Activated CD4-positive, alpha-beta T cell treated with anti-CD3 and anti-CD28 coated beads, Interleukin-2, amount 10 ng/mL, durations not matched to agents 7 days and 5 days (primary cell): ENCODE results near the gene ABHD2. TPM values are rescaled to one million over a fixed set of nuclear protein-coding genes. Genes with fewer than 3 reads are reported as not detected.

Experiments
- CTCF ChIA-PET: fragments of 350-600 bp; sonication (Branson Sonifier 250); formaldehyde crosslinking; loops from one replicate; lab custom pipeline; 2021; ENCODE audit warnings: antibody characterized with exemption; lab: Charles Lee
- POLR2A ChIA-PET: fragments of 350-600 bp; sonication (Branson Sonifier 250); formaldehyde crosslinking; loops from one replicate; lab custom pipeline; 2021; ENCODE audit warnings: antibody characterized with exemption; lab: Charles Lee
- DNase-seq: peaks from one replicate; pipeline ENCODE4 v3.0.0-alpha.2; 2020
- H3K27ac Mint-ChIP-seq: one replicate; pipeline ENCODE4 v1.8.0; 2021; ENCODE audit warnings: mild to moderate bottlenecking, moderate library complexity, mixed read lengths
- H3K27me3 Mint-ChIP-seq: one replicate; pipeline ENCODE4 v1.8.0; 2021; ENCODE audit warnings: mixed read lengths
- H3K36me3 Mint-ChIP-seq: one replicate; pipeline ENCODE4 v1.8.0; 2021; ENCODE audit warnings: low read depth, mixed read lengths
- H3K4me1 Mint-ChIP-seq: one replicate; pipeline ENCODE4 v1.8.0; 2021; ENCODE audit warnings: mixed read lengths
- H3K4me3 Mint-ChIP-seq: one replicate; pipeline ENCODE4 v1.8.0; 2021; ENCODE audit warnings: mild to moderate bottlenecking, moderate library complexity, mixed read lengths
- H3K9me3 Mint-ChIP-seq: one replicate; pipeline ENCODE4 v1.8.0; 2021; ENCODE audit warnings: mixed read lengths
- total RNA-seq, 2 experiments: library from RNA; stranded (reverse); gene quantifications; one replicate each; pipeline ENCODE4 v1.2.3, GENCODE V29; 2021

Gene ABHD2
- total RNA-seq, 2 experiments from 2014 or later = 79.7 to 89.0 TPM

GRCh38 chr15:89150762-89151664 lies 62.8 kb downstream of the ABHD2 start:
- no peaks in the 10 kb centered on the region for H3K9me3 Mint-ChIP-seq
- no peak overlapping the region for H3K27ac Mint-ChIP-seq
- H3K4me3 Mint-ChIP-seq = no peak overlapping the region
- no peak for DNase-seq
- ChIA-PET CTCF (interaction anchor here (0.7 to 2.1 kb wide), 9 partner anchors 8 to 256 kb away, joined by 3 to 7 read pairs (median 4); no protein-coding TSS in a partner anchor), POLR2A (no interaction called here)
- no peaks in the 10 kb centered on the region for H3K27me3 Mint-ChIP-seq
- H3K36me3 Mint-ChIP-seq = peaks cover 22% of the 10 kb centered on the region
- peaks cover 4% of the 10 kb centered on the region for H3K4me1 Mint-ChIP-seq

- CTCF ChIA-PET = interaction anchor here (1.4 kb wide), 1 partner anchor 15 kb away, joined by 4 read pairs; no protein-coding TSS in a partner anchor
- Mint-ChIP-seq H3K27ac (no peak overlapping the region), H3K4me1 (peaks cover 4% of the 10 kb centered on the region), H3K36me3 (peaks cover 32% of the 10 kb centered on the region), H3K27me3 (no peaks in the 10 kb centered on the region), H3K4me3 (no peak overlapping the region), H3K9me3 (no peaks in the 10 kb centered on the region)
- DNase-seq = no peak
- POLR2A ChIA-PET = no interaction called here
Measured at GRCh38 chr15:89155122-89155521, 66.9 kb downstream of the ABHD2 start.

GRCh38 chr15:89155656-89156055 lies 67.4 kb downstream of the ABHD2 start:
- DNase-seq = no peak
- Mint-ChIP-seq H3K4me1 (peaks cover 4% of the 10 kb centered on the region), H3K9me3 (no peaks in the 10 kb centered on the region), H3K36me3 (peaks cover 37% of the 10 kb centered on the region), H3K4me3 (no peak overlapping the region), H3K27me3 (no peaks in the 10 kb centered on the region), H3K27ac (no peak overlapping the region)
- CTCF ChIA-PET = interaction anchor here (0.7 to 3.1 kb wide), 3 partner anchors 15 to 935 kb away, joined by 3 to 10 read pairs (median 4); no protein-coding TSS in a partner anchor
- POLR2A ChIA-PET = no interaction called here

GRCh38 chr15:89157061-89157460 lies 68.8 kb downstream of the ABHD2 start:
- no peak overlapping the region for H3K4me3 Mint-ChIP-seq
- no peak for DNase-seq
- POLR2A ChIA-PET = no interaction called here
- peaks cover 3% of the 10 kb centered on the region for H3K4me1 Mint-ChIP-seq
- peaks cover 35% of the 10 kb centered on the region for H3K36me3 Mint-ChIP-seq
- no peaks in the 10 kb centered on the region for H3K9me3 Mint-ChIP-seq
- CTCF ChIA-PET = interaction anchor here (1.7 to 3.1 kb wide), 2 partner anchors 10 to 15 kb away, joined by 4 to 10 read pairs; no protein-coding TSS in a partner anchor
- no peak overlapping the region for H3K27ac Mint-ChIP-seq
- H3K27me3 Mint-ChIP-seq = no peaks in the 10 kb centered on the region

- peaks cover 31% of the 10 kb centered on the region for H3K36me3 Mint-ChIP-seq
- POLR2A ChIA-PET = no interaction called here
- H3K27ac Mint-ChIP-seq = peak overlapping the region; percentile 13
- CTCF ChIA-PET = interaction anchor here (1.1 to 3.1 kb wide), 4 partner anchors 8 to 20 kb away, joined by 3 to 10 read pairs (median 4); no protein-coding TSS in a partner anchor
- no peak overlapping the region for H3K4me3 Mint-ChIP-seq
- no peaks in the 10 kb centered on the region for H3K27me3 Mint-ChIP-seq
- DNase-seq = no peak
- peaks cover 1% of the 10 kb centered on the region for H3K4me1 Mint-ChIP-seq
- no peaks in the 10 kb centered on the region for H3K9me3 Mint-ChIP-seq
Measured at GRCh38 chr15:89157918-89158564, 69.8 kb downstream of the ABHD2 start.

GRCh38 chr15:89161666-89162065 lies 73.4 kb downstream of the ABHD2 start:
- CTCF ChIA-PET = no interaction called here
- POLR2A ChIA-PET = no interaction called here
- H3K27me3 Mint-ChIP-seq = no peaks in the 10 kb centered on the region
- no peaks in the 10 kb centered on the region for H3K9me3 Mint-ChIP-seq
- H3K36me3 Mint-ChIP-seq = peaks cover 24% of the 10 kb centered on the region
- no peak for DNase-seq
- H3K4me3 Mint-ChIP-seq = no peak overlapping the region
- H3K4me1 Mint-ChIP-seq = no peaks in the 10 kb centered on the region
- no peak overlapping the region for H3K27ac Mint-ChIP-seq

- Mint-ChIP-seq H3K27me3 (no peaks in the 10 kb centered on the region), H3K9me3 (no peaks in the 10 kb centered on the region), H3K4me3 (no peak overlapping the region), H3K36me3 (peaks cover 17% of the 10 kb centered on the region), H3K4me1 (peaks cover 11% of the 10 kb centered on the region), H3K27ac (no peak overlapping the region)
- no peak for DNase-seq
- ChIA-PET CTCF (no interaction called here), POLR2A (no interaction called here)
Measured at GRCh38 chr15:89163271-89164055, 75.2 kb downstream of the ABHD2 start.

GRCh38 chr15:89164712-89165211 lies 76.5 kb downstream of the ABHD2 start:
- Mint-ChIP-seq H3K4me1 (peaks cover 11% of the 10 kb centered on the region), H3K27ac (no peak overlapping the region), H3K4me3 (no peak overlapping the region)

GRCh38 chr15:89165677-89166076 lies 77.4 kb downstream of the ABHD2 start:
- POLR2A ChIA-PET = no interaction called here
- DNase-seq = no peak
- H3K4me3 Mint-ChIP-seq = no peak overlapping the region
- H3K4me1 Mint-ChIP-seq = peaks cover 11% of the 10 kb centered on the region
- no peaks in the 10 kb centered on the region for H3K27me3 Mint-ChIP-seq
- H3K9me3 Mint-ChIP-seq = no peaks in the 10 kb centered on the region
- peaks cover 11% of the 10 kb centered on the region for H3K36me3 Mint-ChIP-seq
- CTCF ChIA-PET = interaction anchor here (2.8 kb wide), 1 partner anchor 12 kb away, joined by 10 read pairs; no protein-coding TSS in a partner anchor
- H3K27ac Mint-ChIP-seq = no peak overlapping the region

More at GRCh38 chr15:89164712-89165211, 76.5 kb downstream of the ABHD2 start:
- DNase-seq = no peak
- H3K36me3 Mint-ChIP-seq = peaks cover 17% of the 10 kb centered on the region
- ChIA-PET CTCF (interaction anchor here (0.5 to 0.8 kb wide), 2 partner anchors 11 to 86 kb away, joined by 3 to 4 read pairs; no protein-coding TSS in a partner anchor), POLR2A (no interaction called here)
- H3K27me3 Mint-ChIP-seq = no peaks in the 10 kb centered on the region
- H3K9me3 Mint-ChIP-seq = no peaks in the 10 kb centered on the region

- no peaks in the 10 kb centered on the region for H3K9me3 Mint-ChIP-seq
- peak overlapping the region; percentile 60 for H3K27ac Mint-ChIP-seq
- peaks cover 11% of the 10 kb centered on the region for H3K36me3 Mint-ChIP-seq
- peak overlapping the region; percentile 7 for H3K4me3 Mint-ChIP-seq
- CTCF ChIA-PET = interaction anchor here (0.8 to 2.8 kb wide), 7 partner anchors 10 to 112 kb away, joined by 3 to 10 read pairs (median 4); no protein-coding TSS in a partner anchor
- no peak for DNase-seq
- POLR2A ChIA-PET = no interaction called here
- H3K27me3 Mint-ChIP-seq = no peaks in the 10 kb centered on the region
- H3K4me1 Mint-ChIP-seq = peaks cover 11% of the 10 kb centered on the region
Measured at GRCh38 chr15:89167267-89168176, 79.3 kb downstream of the ABHD2 start.

GRCh38 chr15:89168316-89168833 lies 80.1 kb downstream of the ABHD2 start:
- no peak overlapping the region for H3K27ac Mint-ChIP-seq
- H3K9me3 Mint-ChIP-seq = no peaks in the 10 kb centered on the region
- H3K27me3 Mint-ChIP-seq = no peaks in the 10 kb centered on the region
- H3K4me3 Mint-ChIP-seq = no peak overlapping the region
- peaks cover 11% of the 10 kb centered on the region for H3K4me1 Mint-ChIP-seq
- DNase-seq = no peak
- peaks cover 11% of the 10 kb centered on the region for H3K36me3 Mint-ChIP-seq
- ChIA-PET CTCF (interaction anchor here (0.8 to 2.8 kb wide), 5 partner anchors 10 to 113 kb away, joined by 3 to 10 read pairs (median 3); no protein-coding TSS in a partner anchor), POLR2A (no interaction called here)
